Measurements from ENCODE around the gene RSPH1.

The RSPH1 gene

GRCh38 chr21:42518215-42518614, 22.2 kb upstream of the RSPH1 start:
- peak; percentile 65 for ATAC-seq
- TF ChIP-seq, protein P1, sequence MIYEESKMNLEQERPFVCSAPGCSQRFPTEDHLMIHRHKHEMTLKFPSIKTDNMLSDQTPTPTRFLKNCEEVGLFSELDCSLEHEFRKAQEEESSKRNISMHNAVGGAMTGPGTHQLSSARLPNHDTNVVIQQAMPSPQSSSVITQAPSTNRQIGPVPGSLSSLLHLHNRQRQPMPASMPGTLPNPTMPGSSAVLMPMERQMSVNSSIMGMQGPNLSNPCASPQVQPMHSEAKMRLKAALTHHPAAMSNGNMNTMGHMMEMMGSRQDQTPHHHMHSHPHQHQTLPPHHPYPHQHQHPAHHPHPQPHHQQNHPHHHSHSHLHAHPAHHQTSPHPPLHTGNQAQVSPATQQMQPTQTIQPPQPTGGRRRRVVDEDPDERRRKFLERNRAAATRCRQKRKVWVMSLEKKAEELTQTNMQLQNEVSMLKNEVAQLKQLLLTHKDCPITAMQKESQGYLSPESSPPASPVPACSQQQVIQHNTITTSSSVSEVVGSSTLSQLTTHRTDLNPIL (CRISPR knock-in tag; IDR thresholded peaks at IDR 0.05; ENCODE audit: low read depth) = no peak
- TF ChIP-seq ZC3H10 (CRISPR knock-in tag; IDR thresholded peaks at IDR 0.05) (no peak), BACH2 (CRISPR knock-in tag; IDR thresholded peaks at IDR 0.05; ENCODE audit: borderline replicate concordance) (no peak)

DNA sequence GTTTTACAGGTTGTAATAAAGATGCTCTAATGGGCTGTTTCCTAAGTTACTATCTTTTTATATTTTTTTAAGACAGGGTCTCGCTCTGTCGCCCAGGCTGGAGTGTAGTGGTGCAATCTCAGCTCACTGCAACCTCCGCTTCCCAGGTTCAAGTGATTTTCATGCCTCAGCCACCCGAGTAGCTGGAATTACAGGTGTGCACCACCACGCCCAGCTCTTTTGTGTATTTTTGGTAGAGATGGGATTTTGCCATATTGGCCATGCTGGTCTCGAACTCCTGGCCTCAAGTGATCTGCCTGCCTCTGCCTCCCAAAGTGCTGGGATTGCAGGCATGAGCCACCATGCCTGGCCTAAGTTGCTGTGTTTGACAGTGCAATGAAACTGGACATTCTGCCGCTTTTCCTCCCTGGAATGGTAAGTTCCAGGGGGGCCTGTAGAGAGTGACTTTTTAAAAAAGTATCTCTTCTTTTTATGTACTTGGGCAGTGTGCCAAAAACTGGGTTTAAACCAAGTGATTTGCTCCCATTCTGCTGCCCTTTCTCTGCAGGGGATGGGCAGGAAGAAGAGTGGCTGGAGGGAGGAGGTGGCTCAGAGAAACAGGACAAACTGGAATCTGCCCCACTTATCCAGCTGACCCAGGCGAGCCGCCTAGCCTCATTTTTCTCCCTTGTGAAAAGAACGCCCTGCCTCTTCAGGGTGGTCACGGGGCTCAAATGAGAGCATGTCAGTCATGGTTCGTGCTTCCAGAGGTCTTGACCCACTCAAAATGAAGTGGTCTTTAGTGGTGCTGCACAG, 19.9 kb upstream of the RSPH1 start:
- TF ChIP-seq, protein P2, sequence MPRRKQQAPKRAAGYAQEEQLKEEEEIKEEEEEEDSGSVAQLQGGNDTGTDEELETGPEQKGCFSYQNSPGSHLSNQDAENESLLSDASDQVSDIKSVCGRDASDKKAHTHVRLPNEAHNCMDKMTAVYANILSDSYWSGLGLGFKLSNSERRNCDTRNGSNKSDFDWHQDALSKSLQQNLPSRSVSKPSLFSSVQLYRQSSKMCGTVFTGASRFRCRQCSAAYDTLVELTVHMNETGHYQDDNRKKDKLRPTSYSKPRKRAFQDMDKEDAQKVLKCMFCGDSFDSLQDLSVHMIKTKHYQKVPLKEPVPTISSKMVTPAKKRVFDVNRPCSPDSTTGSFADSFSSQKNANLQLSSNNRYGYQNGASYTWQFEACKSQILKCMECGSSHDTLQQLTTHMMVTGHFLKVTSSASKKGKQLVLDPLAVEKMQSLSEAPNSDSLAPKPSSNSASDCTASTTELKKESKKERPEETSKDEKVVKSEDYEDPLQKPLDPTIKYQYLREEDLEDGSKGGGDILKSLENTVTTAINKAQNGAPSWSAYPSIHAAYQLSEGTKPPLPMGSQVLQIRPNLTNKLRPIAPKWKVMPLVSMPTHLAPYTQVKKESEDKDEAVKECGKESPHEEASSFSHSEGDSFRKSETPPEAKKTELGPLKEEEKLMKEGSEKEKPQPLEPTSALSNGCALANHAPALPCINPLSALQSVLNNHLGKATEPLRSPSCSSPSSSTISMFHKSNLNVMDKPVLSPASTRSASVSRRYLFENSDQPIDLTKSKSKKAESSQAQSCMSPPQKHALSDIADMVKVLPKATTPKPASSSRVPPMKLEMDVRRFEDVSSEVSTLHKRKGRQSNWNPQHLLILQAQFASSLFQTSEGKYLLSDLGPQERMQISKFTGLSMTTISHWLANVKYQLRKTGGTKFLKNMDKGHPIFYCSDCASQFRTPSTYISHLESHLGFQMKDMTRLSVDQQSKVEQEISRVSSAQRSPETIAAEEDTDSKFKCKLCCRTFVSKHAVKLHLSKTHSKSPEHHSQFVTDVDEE (CRISPR knock-in tag; IDR thresholded peaks at IDR 0.05) = no peak
- TF ChIP-seq CSDC2 (CRISPR knock-in tag; IDR thresholded peaks at IDR 0.05) (no peak), TOX (CRISPR knock-in tag; IDR thresholded peaks at IDR 0.05; ENCODE audit: borderline replicate concordance) (no peak), ZFP30 (CRISPR knock-in tag; IDR thresholded peaks at IDR 0.05) (no peak), ZC3H10 (CRISPR knock-in tag; IDR thresholded peaks at IDR 0.05) (no peak)
- TF ChIP-seq, protein P3, sequence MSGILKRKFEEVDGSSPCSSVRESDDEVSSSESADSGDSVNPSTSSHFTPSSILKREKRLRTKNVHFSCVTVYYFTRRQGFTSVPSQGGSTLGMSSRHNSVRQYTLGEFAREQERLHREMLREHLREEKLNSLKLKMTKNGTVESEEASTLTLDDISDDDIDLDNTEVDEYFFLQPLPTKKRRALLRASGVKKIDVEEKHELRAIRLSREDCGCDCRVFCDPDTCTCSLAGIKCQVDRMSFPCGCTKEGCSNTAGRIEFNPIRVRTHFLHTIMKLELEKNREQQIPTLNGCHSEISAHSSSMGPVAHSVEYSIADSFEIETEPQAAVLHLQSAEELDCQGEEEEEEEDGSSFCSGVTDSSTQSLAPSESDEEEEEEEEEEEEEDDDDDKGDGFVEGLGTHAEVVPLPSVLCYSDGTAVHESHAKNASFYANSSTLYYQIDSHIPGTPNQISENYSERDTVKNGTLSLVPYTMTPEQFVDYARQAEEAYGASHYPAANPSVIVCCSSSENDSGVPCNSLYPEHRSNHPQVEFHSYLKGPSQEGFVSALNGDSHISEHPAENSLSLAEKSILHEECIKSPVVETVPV (CRISPR knock-in tag; IDR thresholded peaks at IDR 0.05) = no peak
- no peak for ATAC-seq

GRCh38 chr21:42514883-42515228, 18.8 kb upstream of the RSPH1 start:
- ATAC-seq = no peak

GRCh38 chr21:42513985-42514882, 18.2 kb upstream of the RSPH1 start:
- peak; percentile 66 for ATAC-seq
- TF ChIP-seq, protein P3 (CRISPR knock-in tag; IDR thresholded peaks at IDR 0.05) = no peak
- TF ChIP-seq ZNF565 (CRISPR knock-in tag; conservative IDR thresholded peaks at IDR 0.05; ENCODE audit: low read depth) (no peak), POU6F1 (CRISPR knock-in tag; IDR thresholded peaks at IDR 0.05; ENCODE audit: borderline replicate concordance, low read depth) (no peak), SNAI2 (CRISPR knock-in tag; IDR thresholded peaks at IDR 0.05) (no peak), ZNF70 (CRISPR knock-in tag; IDR thresholded peaks at IDR 0.05) (no peak)
- TF ChIP-seq, protein P1 (CRISPR knock-in tag; IDR thresholded peaks at IDR 0.05; ENCODE audit: low read depth) = no peak

More at GRCh38 chr21:42514883-42515228, 18.8 kb upstream of the RSPH1 start:
- no peak for TF ChIP-seq ZNF70 (CRISPR knock-in tag; IDR thresholded peaks at IDR 0.05)
- TF ChIP-seq ISL1 (CRISPR knock-in tag; IDR thresholded peaks at IDR 0.05) = no peak
- TF ChIP-seq ZNF8 (CRISPR knock-in tag; IDR thresholded peaks at IDR 0.05) = no peak
- TF ChIP-seq ESRRG (CRISPR knock-in tag; IDR thresholded peaks at IDR 0.05) = no peak
- TF ChIP-seq ZNF565 (CRISPR knock-in tag; conservative IDR thresholded peaks at IDR 0.05; ENCODE audit: low read depth) = no peak
- TF ChIP-seq, protein P3 (CRISPR knock-in tag; IDR thresholded peaks at IDR 0.05) = no peak
- no peak for TF ChIP-seq TCF4 (CRISPR knock-in tag; IDR thresholded peaks at IDR 0.05; ENCODE audit: borderline replicate concordance)
- TF ChIP-seq SNAI2 (CRISPR knock-in tag; IDR thresholded peaks at IDR 0.05) = no peak
- TF ChIP-seq PPARA (CRISPR knock-in tag; IDR thresholded peaks at IDR 0.05; ENCODE audit: borderline replicate concordance) = no peak
- no peak for TF ChIP-seq PATZ1 (CRISPR knock-in tag; IDR thresholded peaks at IDR 0.05; ENCODE audit: borderline replicate concordance)
